ENCODE results near the gene CFH.
"Not testable (repeated sequence)": the region's sequence is repeated elsewhere in the genome, so short reads cannot be mapped to it uniquely, and the experiment has no call there.

- not testable (repeated sequence) for TF ChIP-seq CTCF (IDR thresholded peaks at IDR 0.05; ENCODE audit: low read depth, low read length); POLR2A (IDR thresholded peaks at IDR 0.05; ENCODE audit: extremely low read depth, insufficient read length); MAX (IDR thresholded peaks at IDR 0.05; ENCODE audit: low read depth, low read length); MYC (IDR thresholded peaks at IDR 0.05; ENCODE audit: low read depth, low read length)
These were observed 113.3 kb downstream of the CFH start for GRCh38 chr1:196765019-196765740.
